Tongue (tissue), 2 donors: ENCODE results near the gene BTF3L4. TPM values are rescaled to one million over a fixed set of nuclear protein-coding genes. Genes with fewer than 3 reads are reported as not detected.
"Not testable (repeated sequence)": the region's sequence is repeated elsewhere in the genome, so short reads cannot be mapped to it uniquely, and the experiment has no call there.

ENCODE experiments used
- DNase-seq: peaks from one replicate; pipeline ENCODE4 v3.0.0-alpha.2; 2015
- total RNA-seq: library from RNA; depleted of rRNA; stranded (reverse); fragments of >200 nt; gene quantifications from one replicate; pipeline ENCODE4 v1.2.3, GENCODE V29; 2014

The BTF3L4 gene
- total RNA-seq: 64.8 TPM

GRCh38 chr1:52056163-52056936, at the start of gene BTF3L4:
Gene BTF3L4, plus strand, starts transcription at chr1:52056295. Its CDS starts 3,553 bp downstream, at chr1:52059848.
- peak; percentile 98 for DNase-seq

GRCh38 chr1:52007215-52008002, 48.7 kb upstream of the BTF3L4 start:
- DNase-seq: peak; percentile 8

- DNase-seq: no peak
Observed at GRCh38 chr1:52008071-52008809, 47.9 kb upstream of the BTF3L4 start.

- DNase-seq: no peak
Observed at GRCh38 chr1:52022133-52022532, 34.0 kb upstream of the BTF3L4 start.

DNA sequence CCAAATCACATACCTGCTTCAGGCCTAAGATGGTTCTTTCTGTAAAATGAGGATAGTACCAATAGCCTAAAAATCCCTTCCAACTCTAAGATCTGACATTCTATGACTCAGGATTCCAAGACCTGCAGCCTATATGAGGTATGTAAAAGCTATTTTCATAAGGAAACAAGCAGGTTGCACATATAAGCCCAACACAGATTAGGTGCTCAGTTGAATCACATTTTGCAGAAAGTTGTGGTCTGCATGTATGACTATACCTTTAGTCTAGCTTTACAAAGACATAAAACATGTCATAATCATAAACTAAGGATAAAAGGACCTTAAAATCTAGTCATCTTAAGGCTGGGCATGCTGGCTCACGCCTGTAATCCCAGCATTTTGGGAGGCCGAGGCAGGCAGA, 29.8 kb upstream of the BTF3L4 start:
- no peak for DNase-seq

- DNase-seq: no peak
Observed at GRCh38 chr1:52028328-52028727, 27.8 kb upstream of the BTF3L4 start.

DNA sequence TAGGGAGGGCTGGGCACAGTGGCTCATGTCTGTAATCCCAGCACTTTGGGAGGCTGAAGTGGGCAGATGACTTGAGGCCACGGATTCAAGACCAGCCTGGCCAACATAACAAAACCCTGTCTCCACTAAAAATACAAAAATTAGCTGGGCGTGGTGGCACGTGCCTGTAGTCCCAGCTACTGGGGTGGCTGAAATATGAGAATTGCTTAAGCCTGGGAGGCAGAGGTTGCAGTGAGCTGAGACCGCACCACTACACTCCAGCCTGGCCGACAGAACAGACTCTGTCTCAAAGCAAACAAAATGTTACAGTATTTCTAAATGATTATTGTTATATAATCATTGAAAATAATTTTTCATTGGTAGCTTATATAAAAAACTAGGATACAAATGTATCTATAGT, 27.3 kb upstream of the BTF3L4 start:
- not testable (repeated sequence) for DNase-seq

- peak; percentile 2 for DNase-seq
Observed at GRCh38 chr1:52032124-52032784, 23.8 kb upstream of the BTF3L4 start.

GRCh38 chr1:52032785-52033131, 23.3 kb upstream of the BTF3L4 start:
- peak; percentile 28 for DNase-seq

- DNase-seq: peak; percentile 95
Observed at GRCh38 chr1:52033190-52034049, 22.7 kb upstream of the BTF3L4 start, which contains the start of gene KTI12. Gene KTI12, minus strand, starts transcription at chr1:52033810. Its CDS starts 49 bp downstream, at chr1:52033761.

DNA sequence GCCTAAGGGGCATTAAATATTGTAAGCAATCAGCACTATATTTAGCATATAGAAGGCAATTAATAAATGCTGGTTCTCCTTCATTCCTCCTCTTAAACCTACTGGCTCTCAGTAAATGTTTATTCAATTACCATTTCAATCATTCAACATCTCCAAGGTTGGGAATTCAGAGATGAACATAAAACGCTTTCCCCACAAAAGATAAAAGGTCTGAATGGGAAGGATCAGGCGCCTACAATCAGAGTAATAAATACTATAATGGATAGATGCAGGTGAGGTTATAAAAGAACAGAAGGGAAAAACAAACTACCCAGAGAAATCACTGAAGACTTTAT, 22.1 kb upstream of the BTF3L4 start:
- DNase-seq: no peak

DNA sequence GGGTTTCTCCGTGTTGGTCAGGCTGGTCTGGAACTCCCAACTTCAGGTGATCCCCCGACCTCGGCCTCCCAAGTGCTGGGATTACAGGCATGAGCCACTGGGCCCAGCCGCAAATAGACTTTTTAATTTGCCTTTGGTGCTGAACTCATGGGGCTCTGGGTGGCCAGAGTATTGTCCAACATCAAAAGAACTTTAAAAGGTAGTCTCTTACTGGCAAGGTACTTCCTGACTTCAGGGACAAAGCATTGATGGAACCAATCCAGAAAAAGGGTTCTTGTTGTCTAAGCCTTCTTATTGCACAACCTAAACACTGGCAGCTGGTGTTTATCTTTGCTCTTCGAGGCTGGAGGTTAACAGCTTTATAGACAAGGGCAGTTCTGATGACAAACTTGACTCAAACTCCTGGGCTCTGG, 18.7 kb upstream of the BTF3L4 start:
- no peak for DNase-seq

DNA sequence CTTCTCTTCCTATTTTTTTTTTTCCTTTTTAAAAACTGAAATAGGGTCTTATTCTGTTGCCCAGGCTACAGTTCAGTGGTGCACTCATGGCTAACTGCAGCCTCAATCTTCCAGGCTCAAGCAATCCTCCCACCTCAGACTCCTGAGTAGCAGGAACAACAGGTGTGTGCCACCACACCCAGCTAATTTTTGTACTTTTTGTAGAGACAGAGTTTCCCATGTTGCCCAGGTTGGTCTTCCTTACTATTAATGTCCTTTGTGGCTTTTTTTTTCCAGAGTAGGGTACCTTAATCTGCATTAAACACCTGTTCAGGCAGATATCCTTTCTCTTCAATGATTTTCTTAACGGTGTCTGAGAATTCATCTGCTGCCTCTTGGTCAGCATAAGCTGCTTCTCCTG, 18.2 kb upstream of the BTF3L4 start:
- DNase-seq: no peak

DNA sequence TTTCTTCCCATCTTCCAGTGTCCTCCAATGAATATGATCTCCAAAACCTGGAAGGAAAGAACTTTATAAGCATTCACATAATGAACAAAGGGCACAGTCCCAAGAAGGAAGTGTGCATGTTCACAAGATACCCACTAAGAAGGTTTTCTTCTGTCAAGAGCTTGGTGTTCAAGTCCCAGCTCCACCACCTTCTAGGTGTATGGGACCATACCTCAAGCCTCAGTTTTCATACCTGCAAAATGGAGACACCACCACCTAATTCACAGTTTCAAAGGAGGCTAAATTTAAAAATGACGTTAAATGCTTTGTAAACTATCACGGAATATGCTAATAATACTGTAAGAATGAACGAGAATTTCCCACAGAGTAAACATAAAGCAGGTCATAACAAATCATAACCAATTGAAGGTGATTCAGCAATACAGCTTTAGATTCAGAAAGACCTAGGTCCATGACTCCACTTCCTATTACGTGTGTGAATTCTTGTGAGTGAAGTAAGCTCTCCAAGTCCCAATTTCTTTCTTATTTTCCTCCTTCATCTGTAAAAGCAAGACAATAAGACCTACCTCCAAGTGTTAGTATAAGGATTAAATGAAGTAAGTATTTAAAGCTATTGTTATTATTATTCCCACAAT, 14.4 kb upstream of the BTF3L4 start:
- DNase-seq: no peak

DNA sequence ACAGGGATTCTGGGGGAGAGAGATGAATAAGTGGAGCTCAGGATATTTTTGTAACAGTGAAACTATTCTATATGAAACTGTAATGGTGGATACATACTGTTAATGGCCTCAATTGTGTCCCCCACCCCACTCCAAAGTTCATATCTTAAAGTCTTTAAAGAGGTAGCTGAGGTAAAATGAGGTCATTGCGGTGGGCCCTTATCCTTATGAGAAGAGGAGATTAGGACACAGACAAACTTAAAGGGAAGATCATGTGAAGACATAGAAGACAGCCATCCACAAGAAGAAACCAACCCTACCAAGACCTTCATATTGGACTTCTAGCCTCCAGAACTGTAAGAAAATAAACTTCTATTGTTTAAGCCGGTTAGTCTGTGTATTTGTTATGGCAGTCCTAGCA, 10.9 kb upstream of the BTF3L4 start:
- no peak for DNase-seq

- not testable (repeated sequence) for DNase-seq
Observed at GRCh38 chr1:52045666-52046195, 10.4 kb upstream of the BTF3L4 start.

- DNase-seq: not testable (repeated sequence)
Observed at GRCh38 chr1:52049337-52049736, 6.8 kb upstream of the BTF3L4 start.

- DNase-seq: no peak
Observed at GRCh38 chr1:52053862-52054261, 2.2 kb upstream of the BTF3L4 start.

GRCh38 chr1:52054496-52055065, 1.5 kb upstream of the BTF3L4 start:
- DNase-seq: no peak
